KBM-7 (cell line): ENCODE results near the gene BTNL2.

Experiments used
- DNase-seq: peaks from one replicate; pipeline ENCODE4 v3.0.0-alpha.2; 2015
- in situ Hi-C: fragments of 300-500 bp; cut with MboI; formaldehyde crosslinking; loops from 2 replicates; pipeline ENCODE4 v1.14.3; 2020; ENCODE audit warnings: low sequenced_read_pairs, low pct_unique_long_range_greater_than_20kb, mixed read lengths

The BTNL2 gene

DNA sequence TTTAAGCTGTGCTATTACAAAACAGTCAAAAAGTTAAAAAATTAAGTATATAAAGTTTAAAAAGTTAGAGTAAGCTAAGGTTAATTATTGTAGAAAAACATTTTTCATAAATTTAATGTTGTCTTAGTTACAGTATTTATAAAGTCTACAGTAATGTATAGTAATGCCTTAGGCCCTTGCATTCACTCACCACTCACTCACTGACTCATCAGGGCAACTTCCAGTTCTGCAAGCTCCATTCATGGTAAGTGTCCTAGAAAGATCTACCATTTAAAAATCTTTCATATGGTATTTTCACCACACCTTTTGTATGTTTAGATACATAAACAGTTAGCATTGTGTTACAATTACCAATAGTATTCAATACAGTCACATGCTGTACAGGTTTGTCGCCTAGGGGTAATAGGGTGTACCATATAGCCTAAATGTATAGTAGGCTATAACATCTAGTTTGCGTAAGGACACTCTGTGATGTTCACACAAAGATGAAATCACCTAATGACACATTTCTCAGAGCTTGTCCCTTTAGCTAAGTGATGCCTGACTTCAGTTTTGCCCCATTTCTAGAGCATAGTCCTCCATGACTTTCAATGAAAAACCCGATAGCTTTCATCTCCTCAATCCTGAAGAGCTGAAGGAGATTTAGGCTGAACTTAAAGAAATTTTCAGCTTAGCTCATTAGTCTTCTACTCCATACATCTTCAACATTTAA is 17.8 kb upstream of the BTNL2 start:
- no peak for DNase-seq
- in situ Hi-C loops = loop anchor here (25.0 kb wide), 2 partner anchors 288 to 363 kb away; no protein-coding TSS in a partner anchor

DNA sequence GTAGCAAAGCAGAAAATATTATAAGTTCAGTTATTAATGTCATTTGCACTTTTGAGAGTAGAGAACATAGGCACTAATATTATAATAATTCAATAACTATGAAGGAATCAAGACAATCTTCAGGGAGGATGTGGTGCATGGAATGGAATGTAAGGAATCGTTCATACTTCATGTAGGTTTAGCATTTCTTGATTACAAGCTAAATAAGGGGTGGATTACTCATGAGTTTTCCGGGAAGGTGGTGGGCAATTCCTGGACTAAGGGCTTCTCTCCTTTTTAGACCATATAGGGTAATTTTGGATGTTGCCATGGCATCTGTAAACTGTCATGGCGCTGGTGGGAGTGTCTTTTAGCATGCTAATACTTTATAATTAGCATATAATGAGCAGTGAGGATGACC is 9.1 kb upstream of the BTNL2 start:
- DNase-seq = no peak
- in situ Hi-C loops = loop anchor here (25.0 kb wide), 2 partner anchors 296 to 371 kb away; no protein-coding TSS in a partner anchor

DNA sequence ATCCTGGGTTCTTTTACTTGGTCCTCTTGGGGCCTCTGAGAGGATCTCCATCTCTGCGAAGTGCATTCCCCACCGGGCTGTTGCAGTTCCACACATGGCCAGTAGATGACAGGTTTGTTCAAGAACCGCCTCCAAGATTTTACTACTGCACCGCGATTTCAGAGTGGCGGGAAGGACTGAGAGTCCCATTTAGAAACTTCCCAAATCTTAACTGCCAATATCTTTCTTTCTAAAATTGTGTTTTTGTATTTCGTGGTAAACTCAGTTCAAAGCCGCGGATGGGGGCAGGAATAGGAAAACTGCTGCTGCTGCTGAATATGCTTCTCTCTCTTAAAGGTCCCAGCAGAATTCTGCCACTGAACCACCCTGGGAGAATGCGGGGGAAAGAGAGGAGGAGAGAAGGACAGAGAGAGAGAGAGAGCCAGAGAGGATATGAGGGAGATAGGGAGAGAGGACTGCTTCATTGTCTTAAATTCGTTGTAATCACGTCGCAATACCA is 8.6 kb upstream of the BTNL2 start:
- in situ Hi-C loops = loop anchor here (25.0 kb wide), 2 partner anchors 297 to 372 kb away; no protein-coding TSS in a partner anchor
- peak; percentile 82 for DNase-seq

DNA sequence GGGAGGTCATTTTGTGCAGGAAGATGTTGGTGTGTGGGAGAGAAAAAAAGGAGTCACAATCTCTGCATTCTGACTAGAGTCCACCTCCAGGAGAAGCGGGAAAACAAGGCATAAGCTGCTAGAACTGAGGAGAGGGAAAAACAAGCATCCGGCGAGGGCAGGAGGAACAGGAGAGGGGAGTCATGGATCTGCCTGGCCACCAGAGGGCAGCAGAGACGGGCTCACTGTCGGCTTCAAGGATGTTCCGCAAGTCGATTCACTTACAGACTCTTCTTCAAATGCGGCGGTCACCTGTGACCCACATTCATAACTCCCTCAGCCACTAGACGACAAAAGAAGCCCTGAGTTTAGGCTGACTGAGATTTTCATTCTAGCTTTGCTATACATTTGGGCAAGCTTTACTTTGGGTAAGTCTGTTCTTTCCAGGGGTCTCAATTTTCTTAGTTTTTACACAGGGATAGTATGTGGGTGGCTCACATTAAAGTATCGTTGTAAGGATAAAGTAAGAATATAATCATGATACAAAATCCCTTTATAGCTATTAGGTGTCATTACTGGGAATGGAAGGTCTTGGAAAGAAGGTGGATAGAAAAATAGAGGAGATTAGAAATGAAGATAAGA is 6.6 kb upstream of the BTNL2 start:
- peak; percentile 82 for DNase-seq
- in situ Hi-C loops = loop anchor here (25.0 kb wide), 2 partner anchors 299 to 374 kb away; no protein-coding TSS in a partner anchor

DNA sequence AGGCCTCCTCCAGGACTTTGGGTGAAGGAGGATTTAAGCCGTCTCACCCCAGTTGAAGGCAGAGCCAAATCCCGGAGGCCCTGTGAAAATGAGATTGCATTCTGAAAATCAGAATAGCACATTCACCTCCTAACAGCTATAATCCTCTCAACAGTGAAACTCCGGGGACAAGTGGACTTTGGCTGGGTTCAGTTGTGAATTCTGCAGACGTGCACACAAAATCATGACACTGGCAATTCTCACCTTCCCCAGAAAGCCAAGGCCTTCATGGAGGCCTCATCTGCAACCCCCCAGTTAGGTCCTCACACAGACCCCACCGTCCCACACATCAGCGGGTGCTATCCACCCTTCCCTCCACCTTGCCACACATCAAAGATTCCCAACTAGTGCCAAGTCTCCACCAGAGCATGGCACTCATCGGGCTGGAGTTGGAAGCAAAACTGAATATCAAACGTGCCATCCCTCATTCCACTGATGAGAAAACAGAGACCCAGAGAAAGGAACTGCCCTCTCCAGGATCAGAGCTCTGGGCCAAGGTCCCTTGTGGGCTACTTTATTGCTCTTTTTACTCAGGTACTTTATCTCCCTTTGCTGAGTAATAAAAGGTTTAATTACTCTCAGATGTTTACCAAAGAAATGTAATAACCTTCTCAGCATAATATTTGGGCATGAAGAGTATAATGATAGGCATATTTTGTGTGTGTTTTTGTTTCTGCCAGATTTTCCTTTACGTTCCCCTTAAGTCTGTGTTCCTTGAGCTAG is 4.8 kb upstream of the BTNL2 start:
- in situ Hi-C loops = loop anchor here (25.0 kb wide), 2 partner anchors 301 to 376 kb away; no protein-coding TSS in a partner anchor
- no peak for DNase-seq

DNA sequence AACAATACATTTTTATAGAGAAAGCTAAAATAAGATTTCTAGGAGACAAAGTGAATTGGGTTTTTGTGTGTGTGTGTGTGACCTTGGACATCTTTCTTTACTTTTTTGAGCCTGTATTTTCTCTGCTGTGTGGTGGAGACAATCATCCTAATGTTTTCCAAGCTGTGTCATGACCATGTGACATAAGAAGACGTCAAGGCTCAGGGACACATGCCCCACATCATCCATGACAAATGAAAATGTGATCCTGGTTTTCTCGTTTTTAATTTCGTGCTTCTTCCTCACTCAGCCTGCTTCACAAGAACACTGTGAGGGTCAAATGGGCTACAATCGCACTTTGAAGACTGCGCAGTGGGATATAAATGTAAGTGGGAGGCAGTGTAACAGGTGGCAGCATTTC is 3.9 kb upstream of the BTNL2 start:
- in situ Hi-C loops = loop anchor here (25.0 kb wide), 2 partner anchors 301 to 376 kb away; no protein-coding TSS in a partner anchor
- DNase-seq = no peak

DNA sequence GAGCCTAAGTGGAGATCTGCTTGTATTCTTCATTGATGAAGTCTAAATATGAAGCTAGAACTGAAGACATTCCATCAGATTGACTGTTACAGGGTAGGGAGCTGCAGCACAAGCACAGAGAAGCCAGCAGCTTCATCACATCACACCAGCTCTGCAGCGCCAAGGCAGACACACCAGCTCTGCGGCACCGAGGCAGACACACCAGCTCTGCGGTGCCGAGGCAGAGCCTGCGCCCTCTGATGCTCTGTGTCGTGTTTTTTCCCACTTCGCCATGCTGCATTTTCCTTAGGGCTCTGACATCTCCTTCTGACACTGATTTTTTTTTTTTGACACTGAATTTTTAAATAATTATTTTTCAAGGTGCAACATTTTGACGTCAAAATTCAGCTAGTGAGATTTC is 784 bp downstream of the BTNL2 start:
- in situ Hi-C loops = loop anchor here (25.0 kb wide), 2 partner anchors 306 to 381 kb away; no protein-coding TSS in a partner anchor
- DNase-seq = no peak

DNA sequence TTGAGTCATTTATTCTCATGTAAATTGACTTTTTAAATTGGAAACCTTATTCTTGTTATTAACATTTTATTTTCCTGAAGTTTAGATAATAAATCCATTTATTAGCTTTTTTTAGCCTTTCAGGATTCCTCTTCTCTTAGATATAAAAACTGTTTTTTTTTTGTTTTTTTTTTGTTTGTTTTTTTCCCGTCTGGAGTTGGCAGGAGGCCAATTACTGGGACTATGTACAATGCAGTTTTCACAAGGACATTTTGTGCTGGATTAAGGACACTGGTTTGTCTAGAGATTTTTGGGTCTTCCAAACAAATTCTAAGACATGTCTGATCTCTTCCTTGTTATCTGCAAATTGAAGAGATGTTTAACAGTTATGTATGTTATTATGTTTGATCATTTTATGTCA is 1.3 kb downstream of the BTNL2 start:
- in situ Hi-C loops = loop anchor here (25.0 kb wide), 2 partner anchors 307 to 382 kb away; no protein-coding TSS in a partner anchor
- no peak for DNase-seq

DNA sequence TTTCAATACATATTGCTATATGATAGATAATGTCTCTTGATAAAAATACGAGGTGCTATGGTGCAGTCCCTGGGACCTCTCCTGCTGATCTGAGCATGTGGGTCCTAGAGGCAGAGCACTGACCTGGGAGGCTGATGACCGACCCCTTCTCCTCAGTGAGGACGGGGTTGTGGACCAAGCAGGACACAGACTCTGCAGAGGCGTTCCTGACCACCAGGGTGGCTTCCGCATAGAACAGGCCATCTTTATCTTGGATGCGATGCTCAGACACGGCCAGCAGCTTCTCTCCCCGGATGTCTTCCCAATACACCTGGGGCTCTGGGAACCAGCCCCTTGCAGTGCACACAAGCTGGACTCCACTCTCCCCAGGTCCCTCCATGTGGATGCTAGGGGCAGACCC is 4.2 kb downstream of the BTNL2 start:
- in situ Hi-C loops = loop anchor here (25.0 kb wide), 2 partner anchors 309 to 384 kb away; no protein-coding TSS in a partner anchor
- no peak for DNase-seq

DNA sequence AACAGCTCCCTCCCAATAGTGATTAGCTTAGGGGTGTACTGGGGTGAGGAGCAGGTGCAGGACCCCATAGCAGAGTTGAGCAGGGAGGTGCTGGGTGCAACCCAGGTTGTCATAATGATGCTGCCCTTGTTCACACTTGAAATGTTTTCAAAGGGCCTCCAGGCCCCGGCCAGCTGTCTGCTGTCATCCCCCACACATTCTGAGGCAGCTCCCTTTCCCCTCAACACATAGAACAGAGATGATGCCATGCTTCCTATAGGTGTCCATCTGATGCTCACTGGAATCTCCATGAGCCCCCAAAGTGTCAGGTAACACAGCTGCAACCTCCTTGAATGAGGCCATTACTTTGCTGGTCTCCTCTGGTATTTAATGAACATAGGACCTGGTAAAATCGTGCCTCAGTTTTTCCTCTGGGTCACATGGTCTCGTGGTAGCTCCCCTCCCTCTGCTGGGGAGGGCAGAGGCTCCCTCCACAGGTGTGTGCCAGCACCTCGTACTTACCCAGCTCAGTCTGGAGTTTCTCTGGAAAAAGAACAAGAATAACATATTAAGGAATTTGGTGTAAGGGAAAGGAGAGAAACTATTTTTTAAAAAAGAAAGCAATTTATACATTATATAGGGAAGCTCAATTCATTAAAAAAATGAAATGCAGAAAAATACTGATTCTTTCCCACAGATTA is 5.6 kb downstream of the BTNL2 start:
- in situ Hi-C loops = loop anchor here (25.0 kb wide), 2 partner anchors 311 to 386 kb away; no protein-coding TSS in a partner anchor
- DNase-seq = no peak

DNA sequence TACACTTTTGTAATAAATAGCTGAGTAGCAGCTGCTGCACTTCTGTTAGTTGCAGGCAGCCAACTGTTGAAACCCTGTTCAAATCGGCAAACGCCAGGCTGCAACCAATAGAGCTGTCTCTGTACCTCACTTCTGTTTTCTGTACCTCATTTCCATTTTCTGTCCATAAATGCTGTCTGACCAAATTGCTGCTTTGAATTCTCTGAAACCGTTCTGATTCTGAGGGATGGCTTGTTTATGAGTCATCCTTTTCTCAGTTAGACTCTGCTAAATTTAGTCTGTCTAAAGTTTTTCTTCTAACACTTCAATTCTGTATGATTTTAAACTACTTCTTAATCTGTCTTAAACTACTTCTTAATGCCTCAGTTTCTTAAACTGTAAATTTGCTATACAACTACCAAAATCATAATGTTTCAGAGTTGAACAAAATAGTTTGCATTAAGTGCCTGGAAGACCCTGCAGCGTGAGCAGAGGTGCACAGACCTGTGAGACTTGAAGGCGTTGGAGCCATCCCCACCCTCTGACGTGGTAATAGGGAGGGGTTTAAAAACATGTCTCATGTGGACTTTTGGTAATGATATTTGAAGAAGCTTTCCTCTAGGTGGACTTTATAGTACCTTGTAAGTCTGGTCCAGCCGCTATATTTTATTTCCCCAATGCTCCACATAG is 9.6 kb downstream of the BTNL2 start:
- in situ Hi-C loops = no loop called here
- DNase-seq = no peak

DNA sequence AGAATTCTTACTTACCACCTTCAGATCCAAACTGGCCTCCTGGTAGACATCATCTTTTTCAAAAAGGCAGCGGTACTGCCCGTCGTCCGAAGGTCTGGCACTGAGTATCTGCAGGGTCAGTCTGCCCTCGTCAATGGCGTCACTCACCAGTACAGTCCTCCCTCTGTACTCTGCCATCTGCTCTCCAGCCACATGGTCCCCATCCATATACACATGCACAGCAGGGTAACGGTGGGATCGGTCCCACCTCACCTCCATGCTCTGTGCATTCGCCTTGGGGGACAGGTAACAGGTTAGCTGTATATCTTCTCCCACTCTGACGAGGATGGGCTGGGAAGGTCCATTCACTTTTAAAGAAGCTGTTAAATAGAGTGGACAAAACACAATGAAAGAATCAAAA is 11.0 kb downstream of the BTNL2 start:
- in situ Hi-C loops = no loop called here
- no peak for DNase-seq

DNA sequence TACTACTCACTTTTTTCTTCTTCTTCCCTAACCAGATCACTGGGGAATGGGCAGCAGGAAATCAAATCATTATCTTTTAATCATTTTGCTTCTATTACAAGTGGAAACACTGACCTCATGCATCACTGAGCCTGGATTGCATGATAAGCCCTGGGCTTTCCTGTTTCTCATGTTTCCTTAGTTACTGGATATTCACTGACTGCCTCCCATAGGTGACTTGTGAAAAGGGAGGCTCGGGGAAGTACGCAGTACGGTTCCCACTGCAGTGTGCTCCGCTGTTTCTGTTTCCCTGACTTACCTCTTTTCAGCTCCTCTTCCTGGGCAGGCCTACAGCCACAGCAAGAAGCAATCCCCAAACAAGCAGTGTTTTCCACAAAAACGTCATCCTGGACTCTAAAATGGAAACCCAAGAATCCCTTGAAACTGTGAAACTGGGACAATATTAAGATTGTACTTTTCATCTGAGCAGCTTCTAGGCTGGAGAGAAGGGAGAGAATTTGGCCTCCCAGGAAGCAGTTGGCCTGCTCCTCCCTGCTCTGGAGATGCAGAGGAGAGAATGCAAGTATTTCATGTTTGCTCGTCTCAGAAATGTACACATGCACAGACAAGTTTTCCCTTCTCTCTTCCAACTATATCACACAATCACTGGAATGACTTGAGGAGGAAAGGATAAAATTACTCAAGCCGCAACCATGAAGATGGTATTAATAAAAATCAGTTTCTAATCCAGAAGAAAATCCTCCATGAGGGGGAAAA is 13.1 kb downstream of the BTNL2 start:
- DNase-seq = peak; percentile 38
- in situ Hi-C loops = no loop called here

DNA sequence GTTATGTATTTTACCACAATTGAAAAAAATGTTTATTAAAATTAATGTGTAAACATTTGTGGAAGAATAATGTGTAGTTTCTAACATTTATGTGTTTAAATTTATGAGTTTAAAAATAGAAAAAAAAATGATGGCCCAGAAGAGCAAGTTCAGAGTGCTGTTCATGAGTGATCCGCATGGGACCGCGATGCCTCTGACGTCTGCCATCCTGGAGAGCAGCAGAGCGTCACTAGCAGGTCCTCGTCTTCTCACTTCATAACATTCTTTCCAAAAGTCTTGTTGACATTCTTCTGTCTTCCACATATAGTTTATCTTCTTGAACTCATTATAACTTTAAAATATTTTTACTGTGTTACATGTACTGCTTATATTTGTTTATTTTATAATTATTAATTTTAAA is 15.5 kb downstream of the BTNL2 start:
- no peak for DNase-seq
- in situ Hi-C loops = no loop called here

DNA sequence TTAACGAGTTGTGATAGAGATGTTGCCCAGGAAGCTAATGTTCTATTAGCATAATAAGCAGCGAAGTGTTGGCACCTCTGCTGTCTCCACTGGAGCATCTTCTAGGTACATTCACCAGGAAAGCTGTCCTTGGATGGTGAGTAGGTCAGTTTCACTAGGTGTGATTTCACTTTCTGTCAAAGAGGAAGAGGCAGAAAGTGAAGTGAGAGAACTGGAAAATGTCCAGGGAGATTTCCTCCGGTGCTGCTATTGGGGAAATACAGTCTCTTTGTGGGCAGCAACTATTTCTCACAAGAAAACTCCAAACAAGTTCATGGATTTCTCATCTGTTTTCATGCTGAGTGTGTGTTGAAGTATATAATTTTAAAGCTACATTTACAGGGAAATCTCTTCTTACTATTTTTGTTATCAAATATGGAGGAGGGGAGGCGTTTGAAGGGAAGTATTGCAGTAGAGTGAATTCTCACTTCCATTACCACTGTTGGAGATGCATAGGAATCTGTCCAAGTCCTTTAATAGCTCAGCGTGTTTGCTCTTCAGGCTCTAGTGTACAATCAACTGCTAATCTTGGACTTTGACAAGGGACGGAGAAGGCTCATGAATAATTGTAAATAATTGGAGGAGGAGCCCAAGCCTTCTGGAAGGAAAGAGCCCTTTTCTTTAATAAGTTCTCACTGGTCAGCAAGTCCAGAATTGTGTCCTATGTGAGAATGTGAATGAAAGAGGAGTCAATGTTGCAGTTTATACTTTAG is 19.2 kb downstream of the BTNL2 start:
- in situ Hi-C loops = no loop called here
- DNase-seq = no peak

DNA sequence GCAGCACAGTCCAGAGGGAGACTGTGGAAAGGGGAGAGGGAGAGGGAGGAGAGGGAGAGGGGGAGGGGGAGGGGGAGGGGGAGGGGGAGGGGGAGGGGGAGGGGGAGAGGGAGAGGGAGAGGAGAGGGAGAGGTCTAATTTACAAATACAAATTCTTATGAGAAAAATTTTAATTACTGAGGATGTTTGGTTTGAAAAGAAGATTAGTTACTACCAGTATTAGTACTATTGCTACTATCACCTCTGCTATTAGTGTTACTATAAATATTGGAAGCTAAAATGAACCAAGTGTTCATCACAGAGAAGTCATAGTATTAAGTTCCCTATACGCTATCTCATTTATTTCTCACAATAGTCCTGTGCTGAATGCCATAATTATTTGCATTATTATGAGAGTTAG is 20.9 kb downstream of the BTNL2 start:
- in situ Hi-C loops = no loop called here
- DNase-seq = no peak

DNA sequence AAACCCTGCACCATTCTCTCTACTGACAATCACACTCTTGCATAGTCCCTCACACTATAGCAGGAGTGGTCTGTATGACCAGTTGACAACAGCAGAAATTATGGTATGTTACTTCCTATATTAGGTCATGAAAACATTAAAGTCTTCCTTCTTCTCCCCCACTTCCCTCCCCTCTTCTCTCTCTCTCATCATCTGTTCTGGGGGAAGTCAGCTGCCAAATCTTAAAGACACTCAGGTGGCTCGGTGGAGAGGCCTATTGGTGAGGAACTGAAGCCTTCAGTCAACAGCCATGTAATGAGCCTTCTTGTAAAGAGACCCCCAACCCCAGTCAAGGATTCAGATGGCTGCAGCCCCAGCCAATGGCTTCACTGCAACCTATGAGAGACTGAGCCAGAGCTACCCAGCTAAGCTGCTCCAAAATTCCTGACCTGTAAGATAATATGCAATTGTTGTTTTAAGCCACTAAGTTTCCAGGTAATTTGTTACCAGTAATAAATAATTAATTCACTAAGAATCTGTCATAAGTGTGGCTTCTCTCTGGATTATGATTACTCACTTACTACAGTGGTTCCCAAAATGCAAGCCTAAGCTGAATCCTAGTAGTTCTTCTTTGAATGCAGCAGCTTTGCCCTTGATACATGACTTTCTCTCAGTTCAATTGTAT is 24.1 kb downstream of the BTNL2 start:
- no peak for DNase-seq
- in situ Hi-C loops = no loop called here
